ENCODE data around the gene DGKB. TPM values are rescaled to one million over a fixed set of nuclear protein-coding genes. Genes with fewer than 3 reads are reported as not detected.

The DGKB gene
- polyA plus RNA-seq, 4 donors: 2.8 to 5.4 (median 3.4) TPM

GRCh38 chr7:14604606-14605005, 297.9 kb downstream of the DGKB start:
- no peak for DNase-seq (ENCODE audit: low read depth in 4 of 4, low spot score in 3 of 4)

- DNase-seq (ENCODE audit: low read depth in 4 of 4, low spot score in 3 of 4): no peak
Observed at GRCh38 chr7:14602851-14603250, 299.7 kb downstream of the DGKB start.

- no peak for DNase-seq (ENCODE audit: low read depth in 4 of 4, low spot score in 3 of 4)
Observed at GRCh38 chr7:14600766-14601367, 301.7 kb downstream of the DGKB start.

GRCh38 chr7:14598978-14599377, 303.6 kb downstream of the DGKB start:
- no peak for DNase-seq (ENCODE audit: low read depth in 4 of 4, low spot score in 3 of 4)

- DNase-seq (ENCODE audit: low read depth in 4 of 4, low spot score in 3 of 4): no peak
Observed at GRCh38 chr7:14596421-14596820, 306.1 kb downstream of the DGKB start.

- no peak for DNase-seq (ENCODE audit: low read depth in 4 of 4, low spot score in 3 of 4)
Observed at GRCh38 chr7:14590206-14590605, 312.3 kb downstream of the DGKB start.

GRCh38 chr7:14585232-14585631, 317.3 kb downstream of the DGKB start:
- no peak for DNase-seq (ENCODE audit: low read depth in 4 of 4, low spot score in 3 of 4)

GRCh38 chr7:14583518-14583917, 319.0 kb downstream of the DGKB start:
- DNase-seq (ENCODE audit: low read depth in 4 of 4, low spot score in 3 of 4): no peak

GRCh38 chr7:14582010-14582409, 320.5 kb downstream of the DGKB start:
- DNase-seq (ENCODE audit: low read depth in 4 of 4, low spot score in 3 of 4): no peak

- DNase-seq (ENCODE audit: low read depth in 4 of 4, low spot score in 3 of 4): no peak
Observed at GRCh38 chr7:14579971-14580370, 322.6 kb downstream of the DGKB start.

GRCh38 chr7:14576578-14576977, 326.0 kb downstream of the DGKB start:
- DNase-seq (ENCODE audit: low read depth in 4 of 4, low spot score in 3 of 4): no peak

GRCh38 chr7:14570750-14571607, 331.6 kb downstream of the DGKB start:
- no peak for DNase-seq (ENCODE audit: low read depth in 4 of 4, low spot score in 3 of 4)

- DNase-seq (ENCODE audit: low read depth in 4 of 4, low spot score in 3 of 4): no peak
Observed at GRCh38 chr7:14552060-14552459, 350.5 kb downstream of the DGKB start.

GRCh38 chr7:14551310-14551709, 351.2 kb downstream of the DGKB start:
- DNase-seq (ENCODE audit: low read depth in 4 of 4, low spot score in 3 of 4): no peak

GRCh38 chr7:14542624-14543023, 359.9 kb downstream of the DGKB start:
- no peak for DNase-seq (ENCODE audit: low read depth in 4 of 4, low spot score in 3 of 4)

GRCh38 chr7:14521183-14521582, 381.4 kb downstream of the DGKB start:
- no peak for DNase-seq (ENCODE audit: low read depth in 4 of 4, low spot score in 3 of 4)

- DNase-seq (ENCODE audit: low read depth in 4 of 4, low spot score in 3 of 4): no peak
Observed at GRCh38 chr7:14510268-14510667, 392.3 kb downstream of the DGKB start.

- DNase-seq (ENCODE audit: low read depth in 4 of 4, low spot score in 3 of 4): no peak
Observed at GRCh38 chr7:14507617-14508016, 394.9 kb downstream of the DGKB start.

- DNase-seq (ENCODE audit: low read depth in 4 of 4, low spot score in 3 of 4): no peak
Observed at GRCh38 chr7:14505906-14506305, 396.6 kb downstream of the DGKB start.

- no peak for DNase-seq (ENCODE audit: low read depth in 4 of 4, low spot score in 3 of 4)
Observed at GRCh38 chr7:14504134-14504533, 398.4 kb downstream of the DGKB start.

- DNase-seq (ENCODE audit: low read depth in 4 of 4, low spot score in 3 of 4): no peak
Observed at GRCh38 chr7:14503623-14504022, 398.9 kb downstream of the DGKB start.

GRCh38 chr7:14501436-14501835, 401.1 kb downstream of the DGKB start:
- DNase-seq (ENCODE audit: low read depth in 4 of 4, low spot score in 3 of 4): no peak

Measured in left renal pelvis (tissue), 4 donors.